Mesenchymal stem cell (in vitro differentiated cells and primary cell): Measurements from ENCODE around the gene RBMS3.

Experiments used
- DNase-seq: peaks from one replicate; pipeline ENCODE4 v3.0.0-alpha.2; 2013
- H2AFZ ChIP-seq: one replicate; pipeline ENCODE4 v1.6.1; 2013; ENCODE audit warnings: low read depth, mild to moderate bottlenecking, control low read depth, inconsistent platforms, low read length, moderate library complexity
- H2AK5ac ChIP-seq: 2 replicates; pipeline ENCODE4 v1.6.1; 2013; ENCODE audit warnings: low read length, moderate library complexity, mild to moderate bottlenecking, inconsistent platforms; ENCODE audit not compliant: severe bottlenecking
- H2BK120ac ChIP-seq: one replicate; pipeline ENCODE4 v1.6.1; 2013; ENCODE audit warnings: low read depth, mild to moderate bottlenecking, inconsistent platforms, low read length, moderate library complexity
- H2BK12ac ChIP-seq, 2 experiments: one replicate each; pipeline ENCODE4 v1.6.1; 2013; ENCODE audit warnings: inconsistent platforms in 2 of 2, low read length in 2 of 2, mild to moderate bottlenecking in 2 of 2, moderate library complexity in 2 of 2, control low read depth in 1 of 2
- H2BK15ac ChIP-seq: one replicate; pipeline ENCODE4 v1.6.1; 2013; ENCODE audit warnings: mild to moderate bottlenecking, low read depth, inconsistent platforms; ENCODE audit not compliant: poor library complexity, severe bottlenecking
- H2BK5ac ChIP-seq: 2 replicates; pipeline ENCODE4 v1.6.1; 2013; ENCODE audit warnings: low read depth, mild to moderate bottlenecking, low read length, control low read depth, inconsistent platforms; ENCODE audit not compliant: poor library complexity, severe bottlenecking
- H3K14ac ChIP-seq, 2 experiments: one replicate each; pipeline ENCODE4 v1.6.1; 2013; ENCODE audit warnings: inconsistent platforms in 2 of 2, low read length in 2 of 2, control low read depth in 1 of 2, mild to moderate bottlenecking in 1 of 2, moderate library complexity in 1 of 2
- H3K18ac ChIP-seq, 2 experiments: one replicate each; pipeline ENCODE4 v1.6.1; 2013; ENCODE audit warnings: inconsistent platforms in 2 of 2, low read length in 2 of 2, control low read depth in 1 of 2, low read depth in 1 of 2, mild to moderate bottlenecking in 1 of 2
- H3K23ac ChIP-seq, 2 experiments: one replicate each; pipeline ENCODE4 v1.6.1; 2013; ENCODE audit warnings: inconsistent platforms in 2 of 2, low read length in 2 of 2, mild to moderate bottlenecking in 2 of 2, moderate library complexity in 2 of 2, control low read depth in 1 of 2
- H3K27ac ChIP-seq: 2 replicates; pipeline ENCODE4 v1.5.1; 2013; ENCODE audit warnings: mild to moderate bottlenecking, moderate library complexity, low read length, control low read depth, inconsistent platforms; ENCODE audit not compliant: poor library complexity, severe bottlenecking
- H3K27me3 ChIP-seq, 2 experiments: 2 replicates each; pipeline versions ENCODE4 v1.6.1 to v1.7.0; 2013; ENCODE audit warnings: low read length in 2 of 2, mild to moderate bottlenecking in 2 of 2, moderate library complexity in 2 of 2, control low read depth in 1 of 2, inconsistent platforms in 1 of 2; ENCODE audit not compliant: control insufficient read depth in 1 of 2, insufficient read depth in 1 of 2
- H3K36me3 ChIP-seq, 2 experiments: 2 replicates each; pipeline versions ENCODE4 v1.6.1 to v1.7.0; 2013; ENCODE audit warnings: low read length in 2 of 2, control low read depth in 1 of 2, inconsistent platforms in 1 of 2, low read depth in 1 of 2, mild to moderate bottlenecking in 1 of 2; ENCODE audit not compliant: insufficient read depth in 2 of 2, control insufficient read depth in 1 of 2
- H3K4ac ChIP-seq, 2 experiments: one replicate each; pipeline ENCODE4 v1.6.1; 2013; ENCODE audit warnings: inconsistent platforms in 2 of 2, low read length in 2 of 2, mild to moderate bottlenecking in 2 of 2, moderate library complexity in 2 of 2, control low read depth in 1 of 2, low read depth in 1 of 2
- H3K4me1 ChIP-seq: 2 replicates; pipeline ENCODE4 v1.6.1; 2013; ENCODE audit warnings: low read depth, low read length, control low read depth; ENCODE audit not compliant: control insufficient read depth, insufficient read depth
- H3K4me2 ChIP-seq: 2 replicates; pipeline ENCODE4 v1.6.1; 2013; ENCODE audit warnings: low read length, mild to moderate bottlenecking, inconsistent platforms; ENCODE audit not compliant: poor library complexity, severe bottlenecking
- H3K4me3 ChIP-seq, 2 experiments: 2 replicates each; pipeline versions ENCODE4 v1.5.1 to v1.7.0; 2013; ENCODE audit warnings: low read length in 2 of 2, mild to moderate bottlenecking in 2 of 2, control low read depth in 1 of 2, low read depth in 1 of 2; ENCODE audit not compliant: insufficient read depth in 1 of 2
- H3K79me1 ChIP-seq: replicated peaks from 2 replicates; pipeline ENCODE4 v1.6.1; 2013; ENCODE audit warnings: mild to moderate bottlenecking, control low read depth, low read length, inconsistent platforms; ENCODE audit not compliant: poor library complexity, severe bottlenecking
- H3K9ac ChIP-seq: 2 replicates; pipeline ENCODE4 v1.7.0; 2013; ENCODE audit warnings: mild to moderate bottlenecking, low read length, moderate library complexity
- H3K9me3 ChIP-seq: 2 replicates; pipeline ENCODE4 v1.7.0; 2013; ENCODE audit warnings: mild to moderate bottlenecking, low read length; ENCODE audit not compliant: control insufficient read depth
- H4K8ac ChIP-seq: one replicate; pipeline ENCODE4 v1.6.1; 2013; ENCODE audit warnings: inconsistent platforms, mild to moderate bottlenecking, low read length, moderate library complexity
- H4K91ac ChIP-seq: one replicate; pipeline ENCODE4 v1.6.1; 2013; ENCODE audit warnings: mild to moderate bottlenecking, low read length, inconsistent platforms
- WGBS: methylation state at CpG from one replicate; pipeline ENCODE4 v1.1.7; 2013; ENCODE audit warnings: mixed read lengths; 5-methylcytosine and 5-hydroxymethylcytosine counted together

The RBMS3 gene

GRCh38 chr3:30002797-30003196 lies 721.9 kb downstream of the RBMS3 start:
- Histone ChIP-seq H3K23ac (no peak overlapping the region), H2AK5ac (no peak overlapping the region), H3K79me1 (no peaks in the 10 kb centered on the region), H3K18ac (no peak overlapping the region), H2BK5ac (no peak overlapping the region), H3K9me3 (no peaks in the 10 kb centered on the region), H3K4me3 (no peak overlapping the region), H3K36me3 (no peaks in the 10 kb centered on the region), H2BK15ac (no peak overlapping the region), H3K4ac (no peak overlapping the region), H3K27me3 (no peaks in the 10 kb centered on the region), H3K9ac (no peak overlapping the region), H2BK120ac (no peak overlapping the region), H4K91ac (no peak overlapping the region), H3K4me1 (no peaks in the 10 kb centered on the region), H2BK12ac (no peak overlapping the region), H3K4me2 (no peak overlapping the region), H2AFZ (no peak overlapping the region), H4K8ac (no peak overlapping the region), H3K27ac (no peak overlapping the region), H3K14ac (no peak overlapping the region)
- WGBS, result 90% methylated on average over 1 of the region's 1 CpG
- DNase-seq, result no peak

DNA sequence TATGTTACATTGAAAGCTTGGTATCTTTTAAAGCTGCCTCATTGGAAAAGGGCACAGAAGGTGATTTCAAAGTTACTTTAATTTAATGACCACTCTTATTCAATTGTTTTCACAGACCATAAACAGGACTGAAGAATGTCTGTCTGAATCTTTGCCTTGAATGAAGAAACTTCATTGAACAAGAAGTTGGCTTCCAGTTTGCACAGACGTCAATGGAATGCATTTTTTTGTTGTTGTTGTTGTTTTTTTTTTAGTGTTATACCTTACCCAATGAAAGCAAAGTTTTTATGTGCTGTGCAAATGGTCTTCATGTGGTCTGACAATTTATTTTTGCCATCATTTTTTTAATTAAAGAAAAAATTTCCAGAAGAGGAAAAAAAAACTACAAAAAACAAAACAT lies 722.9 kb downstream of the RBMS3 start:
- H3K23ac ChIP-seq, result no peak overlapping the region
- H3K4me1 ChIP-seq, result no peaks in the 10 kb centered on the region
- peak overlapping the region; percentile 64 for H3K9ac ChIP-seq
- no peak overlapping the region for H2BK12ac ChIP-seq
- WGBS, result 73% methylated on average over 1 of the region's 1 CpG
- DNase-seq, result no peak
- no peak overlapping the region for H2AK5ac ChIP-seq
- no peaks in the 10 kb centered on the region for H3K27me3 ChIP-seq
- H3K79me1 ChIP-seq, result no peaks in the 10 kb centered on the region
- no peak overlapping the region for H3K4me3 ChIP-seq
- no peaks in the 10 kb centered on the region for H3K9me3 ChIP-seq
- H2BK15ac ChIP-seq, result no peak overlapping the region
- no peak overlapping the region for H3K18ac ChIP-seq
- H2BK120ac ChIP-seq, result no peak overlapping the region
- no peak overlapping the region for H3K27ac ChIP-seq
- H2BK5ac ChIP-seq, result no peak overlapping the region
- no peak overlapping the region for H3K14ac ChIP-seq
- no peaks in the 10 kb centered on the region for H3K36me3 ChIP-seq
- H2AFZ ChIP-seq, result no peak overlapping the region
- H3K4ac ChIP-seq, result no peak overlapping the region
- H4K8ac ChIP-seq, result no peak overlapping the region
- no peak overlapping the region for H3K4me2 ChIP-seq
- no peak overlapping the region for H4K91ac ChIP-seq

DNA sequence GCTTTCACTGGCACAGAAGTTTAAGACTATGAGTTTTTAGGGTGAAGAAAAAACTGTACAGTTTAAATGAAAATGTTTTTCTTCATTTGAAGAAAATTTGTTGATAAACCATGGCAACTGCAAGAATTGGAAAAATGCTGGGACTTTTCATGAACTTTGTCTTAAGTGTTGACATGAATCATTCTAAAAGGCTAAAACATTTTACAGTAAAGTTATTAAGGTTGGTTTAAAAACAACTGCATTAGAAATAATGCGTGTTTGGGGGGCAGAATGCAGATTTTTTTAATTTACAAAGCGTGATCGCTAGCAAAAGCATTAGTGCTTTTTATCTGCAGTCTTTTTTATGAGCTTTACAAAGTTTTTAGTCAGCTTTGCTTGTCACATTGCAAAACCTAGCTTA lies 723.6 kb downstream of the RBMS3 start:
- Histone ChIP-seq H3K9ac (peak overlapping the region; percentile 64), H3K4me3 (no peak overlapping the region), H3K27ac (no peak overlapping the region), H3K36me3 (no peaks in the 10 kb centered on the region), H2BK5ac (no peak overlapping the region), H4K8ac (no peak overlapping the region), H2AK5ac (no peak overlapping the region), H3K18ac (no peak overlapping the region), H3K79me1 (no peaks in the 10 kb centered on the region), H3K27me3 (no peaks in the 10 kb centered on the region), H2BK12ac (no peak overlapping the region), H3K14ac (no peak overlapping the region), H3K4me1 (no peaks in the 10 kb centered on the region), H4K91ac (no peak overlapping the region), H3K9me3 (no peaks in the 10 kb centered on the region), H2BK120ac (no peak overlapping the region), H3K4ac (no peak overlapping the region), H2AFZ (no peak overlapping the region), H2BK15ac (no peak overlapping the region), H3K23ac (no peak overlapping the region), H3K4me2 (no peak overlapping the region)
- 100% methylated on average over 3 of the region's 3 CpGs for WGBS
- DNase-seq, result peak; percentile 20

- Histone ChIP-seq H3K9ac (no peak overlapping the region), H3K23ac (no peak overlapping the region), H3K4me2 (no peak overlapping the region), H3K27ac (no peak overlapping the region), H3K4ac (no peak overlapping the region), H2BK120ac (no peak overlapping the region), H4K91ac (no peak overlapping the region), H3K9me3 (no peaks in the 10 kb centered on the region), H4K8ac (no peak overlapping the region), H3K79me1 (no peaks in the 10 kb centered on the region), H2BK15ac (no peak overlapping the region), H3K18ac (no peak overlapping the region), H3K27me3 (no peaks in the 10 kb centered on the region), H2BK5ac (no peak overlapping the region), H2BK12ac (no peak overlapping the region), H3K14ac (no peak overlapping the region), H3K4me3 (no peak overlapping the region), H2AFZ (no peak overlapping the region), H3K4me1 (no peaks in the 10 kb centered on the region), H2AK5ac (no peak overlapping the region), H3K36me3 (no peaks in the 10 kb centered on the region)
- no peak for DNase-seq
- no CpG with 5 or more reads among the region's 1 CpG for WGBS
Observed at GRCh38 chr3:30006111-30006510, 725.2 kb downstream of the RBMS3 start.
